KMS-11 (cell line): Measurements from ENCODE around the gene ERAL1.
A peak's percentile ranks its signal among the peaks of the same experiment; 100 is the strongest.

ENCODE experiments used
- H2AFZ ChIP-seq: fragments of 200-600 bp; sonication (generic); 2 replicates; pipeline ENCODE4 v1.6.1; 2016; ENCODE audit warnings: antibody characterized with exemption, mixed run types, low read depth
- H3K27ac ChIP-seq: fragments of 200-600 bp; sonication (generic); 2 replicates; pipeline ENCODE4 v1.6.1; 2016; ENCODE audit warnings: mild to moderate bottlenecking, mixed run types
- H3K27me3 ChIP-seq: fragments of 200-600 bp; sonication (generic); 2 replicates; pipeline ENCODE4 v1.6.1; 2017; ENCODE audit warnings: mild to moderate bottlenecking, low read depth, mixed run types, moderate library complexity; ENCODE audit not compliant: insufficient read depth
- H3K36me3 ChIP-seq: fragments of 200-600 bp; sonication (generic); 2 replicates; pipeline ENCODE4 v1.6.1; 2017; ENCODE audit warnings: mild to moderate bottlenecking, mixed run types; ENCODE audit not compliant: insufficient read depth
- H3K4me1 ChIP-seq: fragments of 200-600 bp; sonication (generic); 2 replicates; pipeline ENCODE4 v1.6.1; 2016; ENCODE audit warnings: mild to moderate bottlenecking, low read depth, mixed run types; ENCODE audit not compliant: poor library complexity, severe bottlenecking
- H3K4me2 ChIP-seq: fragments of 200-600 bp; sonication (generic); 2 replicates; pipeline ENCODE4 v1.7.0; 2016; ENCODE audit warnings: mild to moderate bottlenecking, mixed run types
- H3K4me3 ChIP-seq: fragments of 200-600 bp; sonication (generic); IDR thresholded peaks from 2 replicates; pipeline ENCODE4 v1.6.1; 2017; ENCODE audit warnings: low read depth, low read length, mixed read lengths; ENCODE audit not compliant: insufficient read depth
- H3K79me2 ChIP-seq: fragments of 200-600 bp; sonication (generic); 2 replicates; pipeline ENCODE4 v1.6.1; 2016; ENCODE audit warnings: low read depth, mixed run types; ENCODE audit not compliant: insufficient read depth
- H3K9ac ChIP-seq: fragments of 200-600 bp; sonication (generic); 2 replicates; pipeline ENCODE4 v1.6.1; 2016; ENCODE audit warnings: mild to moderate bottlenecking, mixed run types
- H4K20me1 ChIP-seq: fragments of 200-600 bp; sonication (generic); 2 replicates; pipeline ENCODE4 v1.6.1; 2016; ENCODE audit warnings: mild to moderate bottlenecking, mixed run types; ENCODE audit not compliant: insufficient read depth
- CTCF ChIP-seq: fragments of 200-600 bp; sonication (generic); conservative IDR thresholded peaks from 2 replicates; pipeline ENCODE4 v1.6.1; 2017; ENCODE audit warnings: low read depth, mild to moderate bottlenecking, antibody characterized with exemption, low read length, moderate library complexity, mixed read lengths

Gene ERAL1

GRCh38 chr17:28855336-28855679 lies 492 bp downstream of the ERAL1 start:
- H3K9ac ChIP-seq = peak overlapping the region; percentile 73
- peak overlapping the region; percentile 93 for H3K4me2 ChIP-seq
- H3K36me3 ChIP-seq = no peaks in the 10 kb centered on the region; the same call in 1 of the 2 replicates
- H3K79me2 ChIP-seq = peaks cover 7% of the 10 kb centered on the region; the same call in 1 of the 2 replicates
- H2AFZ ChIP-seq = peak overlapping the region; percentile 89
- peak overlapping the region; percentile 42 for H3K4me3 ChIP-seq
- peak overlapping the region; percentile 29 for H3K27ac ChIP-seq
- H3K4me1 ChIP-seq = peaks cover 9% of the 10 kb centered on the region
- H4K20me1 ChIP-seq = no peaks in the 10 kb centered on the region
- H3K27me3 ChIP-seq = no peaks in the 10 kb centered on the region
- TF ChIP-seq CTCF = no peak; the same call in 1 of the 2 replicates

- H4K20me1 ChIP-seq = no peaks in the 10 kb centered on the region
- H3K4me2 ChIP-seq = peak overlapping the region; percentile 93
- no peak overlapping the region for H2AFZ ChIP-seq
- no peaks in the 10 kb centered on the region for H3K27me3 ChIP-seq
- no peak for TF ChIP-seq CTCF
- H3K9ac ChIP-seq = no peak overlapping the region
- no peak overlapping the region for H3K27ac ChIP-seq
- H3K4me3 ChIP-seq = no peak overlapping the region
- H3K36me3 ChIP-seq = no peaks in the 10 kb centered on the region; the same call in 1 of the 2 replicates
- peaks cover 7% of the 10 kb centered on the region; the same call in 1 of the 2 replicates for H3K79me2 ChIP-seq
- peaks cover 9% of the 10 kb centered on the region for H3K4me1 ChIP-seq
Observed at GRCh38 chr17:28856028-28856574, 1.3 kb downstream of the ERAL1 start.

- H3K79me2 ChIP-seq = peaks cover 7% of the 10 kb centered on the region; the same call in 1 of the 2 replicates
- H3K27me3 ChIP-seq = no peaks in the 10 kb centered on the region
- no peak overlapping the region for H3K9ac ChIP-seq
- peaks cover 9% of the 10 kb centered on the region for H3K4me1 ChIP-seq
- H3K27ac ChIP-seq = no peak overlapping the region
- no peaks in the 10 kb centered on the region for H4K20me1 ChIP-seq
- TF ChIP-seq CTCF = no peak
- no peak overlapping the region for H2AFZ ChIP-seq
- no peaks in the 10 kb centered on the region; the same call in 1 of the 2 replicates for H3K36me3 ChIP-seq
- H3K4me2 ChIP-seq = no peak overlapping the region
- no peak overlapping the region for H3K4me3 ChIP-seq
Observed at GRCh38 chr17:28857905-28858800, 3.3 kb downstream of the ERAL1 start.

- no peak for TF ChIP-seq CTCF
- Histone ChIP-seq H2AFZ (no peak overlapping the region), H3K4me1 (peaks cover 9% of the 10 kb centered on the region), H3K27ac (no peak overlapping the region), H3K36me3 (no peaks in the 10 kb centered on the region; the same call in 1 of the 2 replicates), H3K79me2 (peaks cover 7% of the 10 kb centered on the region; the same call in 1 of the 2 replicates), H3K4me3 (no peak overlapping the region), H4K20me1 (no peaks in the 10 kb centered on the region), H3K9ac (no peak overlapping the region), H3K27me3 (no peaks in the 10 kb centered on the region), H3K4me2 (no peak overlapping the region)
Observed at GRCh38 chr17:28858801-28859355, 4.1 kb downstream of the ERAL1 start.
